Esophagus squamous epithelium (tissue), 5 donors: ENCODE results near the gene CEPT1. TPM values are rescaled to one million over a fixed set of nuclear protein-coding genes. Genes with fewer than 3 reads are reported as not detected.
A peak's percentile ranks its signal among the peaks of the same experiment; 100 is the strongest.

Source experiments
- DNase-seq: peaks from one replicate; lab custom pipeline; 2025; lab: John Stamatoyannopoulos, UW
- H3K27ac ChIP-seq, 4 donors: fragments of 200-600 bp; sonication (generic); one replicate each; pipeline ENCODE4 v1.5.1; 2016 to 2019; ENCODE audit warnings: mild to moderate bottlenecking in 1 of 4
- H3K27me3 ChIP-seq, 4 donors: fragments of 200-600 bp; sonication (generic); 1 replicate in 3 of 4; 2 replicates in 1 of 4; pipeline versions ENCODE4 v1.5.1 to v1.6.0; 2017 to 2021; ENCODE audit warnings: antibody characterized with exemption in 1 of 4
- H3K36me3 ChIP-seq, 3 donors: fragments of 200-600 bp; sonication (generic); one replicate each; pipeline ENCODE4 v1.5.1; 2016 to 2019
- H3K4me1 ChIP-seq, 3 donors: fragments of 200-600 bp; sonication (generic); one replicate each; pipeline ENCODE4 v1.5.1; 2017 to 2019
- H3K4me3 ChIP-seq, 4 donors: fragments of 200-600 bp; sonication (generic); 1 replicate in 3 of 4; 2 replicates in 1 of 4; pipeline ENCODE4 v1.5.1; 2016 to 2019; ENCODE audit warnings: mild to moderate bottlenecking in 2 of 4, moderate library complexity in 1 of 4
- H3K9me3 ChIP-seq, 3 donors: fragments of 200-600 bp; sonication (generic); one replicate each; pipeline ENCODE4 v1.5.1; 2016 to 2019
- POLR2A ChIP-seq, 4 donors: fragments of 450-650 bp; IDR thresholded peaks; one replicate each; pipeline ENCODE4 v1.6.1; 2017; ENCODE audit warnings: antibody characterized with exemption in 4 of 4, mild to moderate bottlenecking in 4 of 4, moderate library complexity in 3 of 4
- WGBS, 2 donors: methylation state at CpG; one replicate each; pipeline ENCODE4 v1.1.5; 2018; 5-methylcytosine and 5-hydroxymethylcytosine counted together
- intact Hi-C: fragments of 100-400 bp; cut with DNase I; formaldehyde crosslinking; loops from one replicate; pipeline ENCODE4 v1.15.0; 2022
- total RNA-seq, 4 donors: library from RNA; depleted of rRNA; stranded (reverse); fragments of >200 nt; gene quantifications; one replicate each; pipeline ENCODE4 v1.1.0, GENCODE V29; 2016
- TF ChIP-seq, protein P1 (sequence below), 6 experiments: fragments of 450-650 bp in 4 of 6; fragments of 200-600 bp in 2 of 6; sonication (generic) in 2 of 6; IDR thresholded peaks; one replicate each; pipeline ENCODE4 v1.5.1; 2016 to 2019; ENCODE audit warnings: antibody characterized with exemption in 6 of 6, mild to moderate bottlenecking in 4 of 6, moderate library complexity in 4 of 6
- donor health status: DM: yes; HTN: yes; CAD: no.

Gene CEPT1
- total RNA-seq, 4 donors from 2014 or later = 21.4 to 32.4 (median 26.8) TPM

DNA sequence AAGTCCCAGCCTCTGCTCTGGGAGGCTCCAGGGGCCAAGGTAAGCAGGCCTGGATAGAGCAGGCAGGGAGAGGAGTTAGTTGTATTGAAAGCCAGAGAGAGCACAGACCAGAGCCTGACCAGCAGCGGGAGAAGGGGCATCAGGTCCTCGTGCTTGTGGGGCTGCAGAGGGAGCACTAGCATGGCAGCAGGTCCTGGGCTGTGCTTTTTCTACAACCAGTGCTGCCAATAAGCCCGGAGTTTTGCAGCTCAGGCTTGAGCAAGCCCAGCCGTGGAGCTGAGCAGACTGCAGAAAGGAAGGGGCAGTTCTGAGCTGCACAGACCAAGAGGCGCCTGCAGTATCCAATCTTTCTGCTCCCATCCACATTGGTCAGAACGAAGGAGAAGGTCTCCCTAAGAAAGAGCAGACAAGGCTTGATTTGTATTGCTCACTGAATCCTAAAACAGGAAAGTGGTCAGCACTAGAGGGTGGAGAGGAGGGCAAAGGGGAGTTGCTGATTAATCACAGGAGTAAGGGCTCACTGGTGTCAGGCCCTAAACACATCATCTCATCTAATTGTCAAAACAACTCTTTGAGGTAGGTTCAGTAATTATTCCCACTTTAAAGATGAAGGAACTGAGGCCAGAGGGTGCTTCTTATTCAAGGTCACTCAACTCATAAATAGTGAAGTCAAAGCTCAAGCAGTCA, 57.7 kb downstream of the CEPT1 start:
- H3K4me3 ChIP-seq = peak overlapping the region in 3 of 4 donors; percentile 35 to 88 (median 58)
- DNase-seq = no peak
- H3K27me3 ChIP-seq = no peaks in the 10 kb centered on the region
- WGBS, 2 donors = 47 to 90% methylated on average over 4 to 6 of the region's 6 CpGs
- TF ChIP-seq, protein P1, sequence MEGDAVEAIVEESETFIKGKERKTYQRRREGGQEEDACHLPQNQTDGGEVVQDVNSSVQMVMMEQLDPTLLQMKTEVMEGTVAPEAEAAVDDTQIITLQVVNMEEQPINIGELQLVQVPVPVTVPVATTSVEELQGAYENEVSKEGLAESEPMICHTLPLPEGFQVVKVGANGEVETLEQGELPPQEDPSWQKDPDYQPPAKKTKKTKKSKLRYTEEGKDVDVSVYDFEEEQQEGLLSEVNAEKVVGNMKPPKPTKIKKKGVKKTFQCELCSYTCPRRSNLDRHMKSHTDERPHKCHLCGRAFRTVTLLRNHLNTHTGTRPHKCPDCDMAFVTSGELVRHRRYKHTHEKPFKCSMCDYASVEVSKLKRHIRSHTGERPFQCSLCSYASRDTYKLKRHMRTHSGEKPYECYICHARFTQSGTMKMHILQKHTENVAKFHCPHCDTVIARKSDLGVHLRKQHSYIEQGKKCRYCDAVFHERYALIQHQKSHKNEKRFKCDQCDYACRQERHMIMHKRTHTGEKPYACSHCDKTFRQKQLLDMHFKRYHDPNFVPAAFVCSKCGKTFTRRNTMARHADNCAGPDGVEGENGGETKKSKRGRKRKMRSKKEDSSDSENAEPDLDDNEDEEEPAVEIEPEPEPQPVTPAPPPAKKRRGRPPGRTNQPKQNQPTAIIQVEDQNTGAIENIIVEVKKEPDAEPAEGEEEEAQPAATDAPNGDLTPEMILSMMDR (IDR thresholded peaks at IDR 0.05) = peak in 1 of 6 experiments; percentile 21
- no peak for TF ChIP-seq POLR2A (IDR thresholded peaks at IDR 0.05)
- H3K36me3 ChIP-seq = peaks cover 4 to 60% (median 13%) of the 10 kb centered on the region in 3 donors
- H3K4me1 ChIP-seq = peaks cover 45 to 100% (median 52%) of the 10 kb centered on the region in 3 donors
- intact Hi-C loops = loop anchor here (10.0 kb wide), 1 partner anchor 53 kb away; the partner anchor contains the start of genes CEPT1 and DRAM2
- peak overlapping the region in 1 of 4 donors; percentile 96 for H3K27ac ChIP-seq
- H3K9me3 ChIP-seq = no peaks in the 10 kb centered on the region

DNA sequence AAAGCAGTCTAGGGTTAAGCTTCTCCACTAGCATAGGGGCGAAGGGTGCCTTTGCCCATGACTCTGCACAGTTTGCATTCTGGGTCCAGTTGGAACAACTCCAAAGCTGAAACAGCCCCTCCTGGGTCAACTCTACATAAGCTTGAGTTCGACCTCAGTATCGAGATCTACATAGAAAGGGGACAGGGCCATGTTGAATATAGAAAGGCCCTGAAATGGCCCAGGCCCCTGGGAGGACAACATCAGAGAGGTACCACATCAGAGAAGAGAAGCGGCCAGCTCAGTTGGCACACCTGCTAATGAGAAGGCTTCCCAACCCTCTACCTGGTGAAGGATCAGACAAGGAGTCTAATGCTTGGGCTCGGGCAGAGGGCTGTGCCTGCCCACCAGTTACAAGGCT, 58.8 kb downstream of the CEPT1 start:
- peak overlapping the region; percentile 21 to 88 (median 46) for H3K4me3 ChIP-seq
- TF ChIP-seq POLR2A (IDR thresholded peaks at IDR 0.05) = no peak
- TF ChIP-seq, protein P1 (IDR thresholded peaks at IDR 0.05) = no peak

DNA sequence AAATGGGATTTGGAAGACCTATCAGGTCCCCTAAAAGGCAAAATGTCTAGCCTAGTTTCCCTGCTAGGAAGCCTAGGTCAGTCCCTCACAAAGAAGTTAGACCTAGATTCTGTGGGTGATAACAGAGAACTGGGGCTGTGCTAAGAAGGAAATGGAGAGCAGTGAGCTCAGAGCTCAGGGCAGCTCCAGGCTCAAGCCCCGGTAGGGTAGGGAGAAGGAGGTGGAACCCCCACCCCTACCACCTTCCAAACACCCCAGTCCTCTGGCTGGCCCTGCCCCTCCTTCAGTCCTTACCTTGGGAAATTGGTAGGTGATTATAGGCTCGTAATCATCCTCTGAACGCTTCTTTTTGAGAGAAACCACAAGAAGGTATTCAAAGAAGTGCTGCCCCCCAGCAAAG, 59.3 kb downstream of the CEPT1 start:
- H3K9me3 ChIP-seq = no peaks in the 10 kb centered on the region
- intact Hi-C loops = loop anchor here (10.0 kb wide), 1 partner anchor 55 kb away; the partner anchor contains the start of genes CEPT1 and DRAM2
- peak overlapping the region; percentile 93 to 99 (median 94) for H3K27ac ChIP-seq
- DNase-seq = no peak
- TF ChIP-seq, protein P1 (IDR thresholded peaks at IDR 0.05) = no peak
- TF ChIP-seq POLR2A (IDR thresholded peaks at IDR 0.05) = no peak
- H3K36me3 ChIP-seq = peaks cover 4 to 53% (median 13%) of the 10 kb centered on the region in 3 donors
- H3K4me3 ChIP-seq = peak overlapping the region; percentile 21 to 88 (median 46)
- peaks cover 44 to 100% (median 47%) of the 10 kb centered on the region in 3 donors for H3K4me1 ChIP-seq
- 77% methylated on average over 2 of the region's 3 CpGs; no CpG with 5 or more reads in 1 of the 2 donors for WGBS, 2 donors
- H3K27me3 ChIP-seq = peaks cover 0 to 11% (median 0%) of the 10 kb centered on the region in 4 donors

More for the DNA sequence above, 58.8 kb downstream of the CEPT1 start:
- H3K36me3 ChIP-seq = peaks cover 4 to 58% (median 13%) of the 10 kb centered on the region in 3 donors
- 80 to 93% methylated on average over 1 to 3 of the region's 5 CpGs for WGBS, 2 donors
- H3K9me3 ChIP-seq = no peaks in the 10 kb centered on the region
- DNase-seq = no peak
- peaks cover 0 to 6% (median 0%) of the 10 kb centered on the region in 4 donors for H3K27me3 ChIP-seq
- intact Hi-C loops = loop anchor here (10.0 kb wide), 1 partner anchor 54 kb away; the partner anchor contains the start of genes CEPT1 and DRAM2
- peak overlapping the region; percentile 93 to 99 (median 94) for H3K27ac ChIP-seq
- H3K4me1 ChIP-seq = peaks cover 49 to 100% (median 50%) of the 10 kb centered on the region in 3 donors

DNA sequence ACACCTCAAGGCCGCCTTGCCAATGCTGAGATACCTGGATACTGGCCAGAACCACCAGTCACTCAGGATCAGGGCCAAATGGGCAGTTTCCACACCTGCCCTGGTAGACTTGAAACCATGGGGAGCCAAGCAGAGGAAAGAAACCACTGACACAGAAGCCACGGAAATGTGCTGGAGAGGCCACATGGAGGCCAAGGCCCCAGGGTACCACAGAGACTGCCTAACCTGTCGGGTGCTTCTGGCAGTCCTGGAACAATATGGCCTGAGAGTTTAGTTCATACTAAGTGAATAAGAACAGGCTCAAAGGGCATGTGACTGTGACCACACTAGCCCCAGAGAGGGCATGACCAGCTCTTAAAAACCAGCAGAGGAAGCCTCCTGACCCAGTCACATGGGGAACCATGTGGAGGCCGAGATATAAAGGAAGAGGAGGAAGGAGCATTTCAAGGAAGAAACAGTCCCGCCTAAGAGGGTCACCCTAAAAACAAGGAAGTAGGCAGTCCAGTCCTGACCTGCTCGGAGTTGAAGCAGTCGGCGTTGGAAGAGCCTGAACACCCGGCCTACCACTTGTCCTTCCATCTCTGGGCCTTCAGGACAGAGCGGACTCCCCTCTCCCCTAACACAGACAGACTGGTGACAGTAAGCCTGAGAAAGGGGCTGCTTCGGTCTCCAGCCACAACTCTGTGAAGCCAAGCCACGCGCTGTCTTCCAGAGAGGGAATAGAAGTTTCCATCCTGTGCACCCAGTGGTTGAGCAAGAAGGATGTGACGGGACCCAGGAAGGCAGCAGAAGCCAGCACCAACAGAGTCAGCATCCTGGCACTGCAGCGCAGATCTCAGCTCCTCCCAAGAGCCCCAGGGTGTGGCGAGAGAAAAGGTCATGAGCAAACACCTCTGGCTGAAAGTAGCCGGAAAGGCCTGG, 60.1 kb downstream of the CEPT1 start, which contains the start of gene DENND2D:
DENND2D (minus strand) TSS at position 766 of the 921 bp plus-strand sequence; CDS start at position 579, 187 bp downstream.
- WGBS, 2 donors = 60 to 67% methylated on average over 14 to 17 of the region's 17 CpGs
- Histone ChIP-seq H3K27me3 (peaks cover 0 to 12% (median 0%) of the 10 kb centered on the region in 4 donors), H3K4me1 (peaks cover 35 to 100% (median 42%) of the 10 kb centered on the region in 3 donors), H3K9me3 (no peaks in the 10 kb centered on the region), H3K4me3 (peak within 1 kb of the TSS; percentile 21 to 88 (median 46)), H3K27ac (peak within 1 kb of the TSS; percentile 93 to 99 (median 94)), H3K36me3 (peaks cover 4 to 45% (median 13%) of the 10 kb centered on the region in 3 donors)
- intact Hi-C loops = loop anchor here (10.0 kb wide), 1 partner anchor 55 kb away; the partner anchor contains the start of genes CEPT1 and DRAM2
- DNase-seq = no peak
- TF ChIP-seq, protein P1 (IDR thresholded peaks at IDR 0.05) = no peak
- peak in 2 of 4 donors; percentile 21 to 53 for TF ChIP-seq POLR2A (IDR thresholded peaks at IDR 0.05)
